ENCODE results near the gene FUNDC1.

- TF ChIP-seq CTCF (conservative IDR thresholded peaks at IDR 0.05) (no peak), ZFX (IDR thresholded peaks at IDR 0.05) (no peak)
Observed at GRCh38 chrX:44570522-44570921, 27.9 kb upstream of the FUNDC1 start.
